H4 (cell line): ENCODE measurements around the gene SLC35A5. TPM values are rescaled to one million over a fixed set of nuclear protein-coding genes. Genes with fewer than 3 reads are reported as not detected.
"Not testable (repeated sequence)": the region's sequence is repeated elsewhere in the genome, so short reads cannot be mapped to it uniquely, and the experiment has no call there.

Experiments used
- DNase-seq: peaks from one replicate; pipeline ENCODE4 v3.0.0-alpha.2; 2015; ENCODE audit warnings: low spot score
- total RNA-seq: library from RNA; depleted of rRNA; stranded (reverse); fragments of >200 nt; shearing (Covaris generic); gene quantifications from 2 replicates; pipeline ENCODE4 v1.2.3, GENCODE V29; 2014; rRNA removed

Gene SLC35A5
- total RNA-seq, result 40.4 and 44.3 TPM in 2 replicates

GRCh38 chr3:112561734-112562529 lies at the start of gene SLC35A5, which contains the start of gene ATG3:
SLC35A5 (plus strand) TSS chr3:112562045; CDS start chr3:112563404, 1,359 bp downstream.
ATG3 (minus strand) TSS chr3:112561962; CDS start chr3:112561528, 434 bp downstream.
- DNase-seq, result peak; percentile 97

- no peak for DNase-seq
Measured at GRCh38 chr3:112512320-112512719, 49.5 kb upstream of the SLC35A5 start.

- no peak for DNase-seq
Measured at GRCh38 chr3:112514527-112515128, 47.2 kb upstream of the SLC35A5 start.

- DNase-seq, result not testable (repeated sequence)
Measured at GRCh38 chr3:112518970-112519369, 42.9 kb upstream of the SLC35A5 start.

GRCh38 chr3:112519424-112520001 lies 42.3 kb upstream of the SLC35A5 start:
- DNase-seq, result peak; percentile 56

- DNase-seq, result not testable (repeated sequence)
Measured at GRCh38 chr3:112524127-112524526, 37.7 kb upstream of the SLC35A5 start.

GRCh38 chr3:112530573-112530972 lies 31.3 kb upstream of the SLC35A5 start:
- no peak for DNase-seq

- DNase-seq, result peak; percentile 8
Measured at GRCh38 chr3:112531358-112531781, 30.5 kb upstream of the SLC35A5 start.

GRCh38 chr3:112539825-112540650 lies 21.8 kb upstream of the SLC35A5 start:
- no peak for DNase-seq

- DNase-seq, result no peak
Measured at GRCh38 chr3:112546216-112546759, 15.6 kb upstream of the SLC35A5 start.

- DNase-seq, result no peak
Measured at GRCh38 chr3:112550859-112551258, 11.0 kb upstream of the SLC35A5 start.

GRCh38 chr3:112555535-112556170 lies 6.2 kb upstream of the SLC35A5 start:
- DNase-seq, result no peak

- no peak for DNase-seq
Measured at GRCh38 chr3:112557976-112558375, 3.9 kb upstream of the SLC35A5 start.

GRCh38 chr3:112560307-112560706 lies 1.5 kb upstream of the SLC35A5 start:
- no peak for DNase-seq

- DNase-seq, result peak; percentile 74
Measured at GRCh38 chr3:112560721-112561483, 943 bp upstream of the SLC35A5 start.

- DNase-seq, result no peak
Measured at GRCh38 chr3:112561484-112561733, 436 bp upstream of the SLC35A5 start.

GRCh38 chr3:112564247-112564939 lies 2.5 kb downstream of the SLC35A5 start:
- not testable (repeated sequence) for DNase-seq

GRCh38 chr3:112564940-112565305 lies 3.1 kb downstream of the SLC35A5 start:
- DNase-seq, result no peak

- DNase-seq, result no peak
Measured at GRCh38 chr3:112568642-112569041, 6.8 kb downstream of the SLC35A5 start.

GRCh38 chr3:112569265-112569664 lies 7.4 kb downstream of the SLC35A5 start:
- DNase-seq, result no peak
